OCI-LY1 (cell line): ENCODE data around the gene LBX2.

Source experiments
- H2AFZ ChIP-seq: fragments of 200-600 bp; sonication (generic), shearing (Covaris generic); 2 replicates; pipeline ENCODE4 v1.6.0; 2014; ENCODE audit warnings: antibody characterized with exemption, mild to moderate bottlenecking, low read length
- H3F3A ChIP-seq: fragments of 200-600 bp; sonication (generic), shearing (Covaris generic); 2 replicates; pipeline ENCODE4 v1.6.0; 2014; ENCODE audit warnings: mild to moderate bottlenecking, antibody characterized with exemption, low read length, moderate library complexity; ENCODE audit not compliant: insufficient read depth
- H3K27ac ChIP-seq: fragments of 200-600 bp; sonication (generic); 2 replicates; pipeline ENCODE4 v1.5.1; 2014; ENCODE audit warnings: low read length, mixed run types, mild to moderate bottlenecking, low read depth; ENCODE audit not compliant: poor library complexity, severe bottlenecking
- H3K27me3 ChIP-seq: fragments of 200-600 bp; sonication (generic); 2 replicates; pipeline ENCODE4 v1.6.0; 2014; ENCODE audit warnings: antibody characterized with exemption, mild to moderate bottlenecking, low read length, moderate library complexity; ENCODE audit not compliant: insufficient read depth
- H3K36me3 ChIP-seq: fragments of 200-600 bp; sonication (generic); 2 replicates; pipeline ENCODE4 v1.6.1; 2014; ENCODE audit warnings: mild to moderate bottlenecking, antibody characterized with exemption, low read length, moderate library complexity, mixed read lengths; ENCODE audit not compliant: insufficient read depth
- H3K4me1 ChIP-seq: fragments of 200-600 bp; sonication (generic); 2 replicates; pipeline ENCODE4 v1.5.1; 2014; ENCODE audit warnings: mild to moderate bottlenecking, low read length, moderate library complexity; ENCODE audit not compliant: insufficient read depth, severe bottlenecking
- H3K4me2 ChIP-seq: fragments of 200-600 bp; sonication (generic), shearing (Covaris generic); 2 replicates; pipeline ENCODE4 v1.6.1; 2014; ENCODE audit warnings: low read length
- H3K4me3 ChIP-seq: fragments of 200-600 bp; sonication (generic); 2 replicates; pipeline ENCODE4 v1.5.1; 2014; ENCODE audit warnings: low read length, low read depth, mild to moderate bottlenecking, mixed read lengths; ENCODE audit not compliant: poor library complexity, severe bottlenecking
- H3K79me2 ChIP-seq: fragments of 200-600 bp; shearing (Covaris generic); 2 replicates; pipeline ENCODE4 v1.6.1; 2016; ENCODE audit warnings: mixed run types, low read length, mixed read lengths; ENCODE audit not compliant: insufficient read depth
- H3K9ac ChIP-seq: fragments of 200-600 bp; sonication (generic), shearing (Covaris generic); 2 replicates; pipeline ENCODE4 v1.6.1; 2014; ENCODE audit warnings: mild to moderate bottlenecking, low read length, mixed read lengths
- H3K9me2 ChIP-seq: fragments of 200-600 bp; sonication (generic), shearing (Covaris generic); 2 replicates; pipeline ENCODE4 v1.6.1; 2014; ENCODE audit warnings: low read depth, mild to moderate bottlenecking, low read length, mixed read lengths
- H3K9me3 ChIP-seq: fragments of 200-600 bp; shearing (Covaris generic); 2 replicates; pipeline ENCODE4 v1.6.1; 2014; ENCODE audit warnings: low read length, mixed read lengths
- H4K20me1 ChIP-seq: fragments of 200-600 bp; sonication (generic), shearing (Covaris generic); 2 replicates; pipeline ENCODE4 v1.6.0; 2016; ENCODE audit warnings: mild to moderate bottlenecking, low read length; ENCODE audit not compliant: insufficient read depth
- EZH2 ChIP-seq: fragments of 200-600 bp; sonication (generic), shearing (Covaris generic); IDR thresholded peaks from 2 replicates; pipeline ENCODE4 v1.8.0; 2017; ENCODE audit warnings: borderline replicate concordance, mixed run types, mild to moderate bottlenecking, antibody characterized with exemption, low read length, moderate library complexity, mixed read lengths
- TF ChIP-seq, protein P1 (sequence below): fragments of 200-600 bp; sonication (generic), shearing (Covaris generic); IDR thresholded peaks from 2 replicates; pipeline ENCODE4 v1.5.1; 2017; ENCODE audit warnings: mild to moderate bottlenecking, antibody characterized with exemption, low read length, moderate library complexity, mixed read lengths

Gene LBX2

GRCh38 chr2:74544634-74545033, 45.2 kb upstream of the LBX2 start:
- H3K9me2 ChIP-seq, result no peaks in the 10 kb centered on the region
- H3K4me1 ChIP-seq, result no peaks in the 10 kb centered on the region
- no peak overlapping the region for H3K9ac ChIP-seq
- H2AFZ ChIP-seq, result no peak overlapping the region
- no peaks in the 10 kb centered on the region for H3K79me2 ChIP-seq
- no peak overlapping the region for H3K27ac ChIP-seq
- H3K36me3 ChIP-seq, result no peaks in the 10 kb centered on the region
- no peak overlapping the region for H3K4me2 ChIP-seq
- no peaks in the 10 kb centered on the region for H3F3A ChIP-seq
- H3K9me3 ChIP-seq, result no peaks in the 10 kb centered on the region
- TF ChIP-seq EZH2, result no peak
- TF ChIP-seq, protein P1, sequence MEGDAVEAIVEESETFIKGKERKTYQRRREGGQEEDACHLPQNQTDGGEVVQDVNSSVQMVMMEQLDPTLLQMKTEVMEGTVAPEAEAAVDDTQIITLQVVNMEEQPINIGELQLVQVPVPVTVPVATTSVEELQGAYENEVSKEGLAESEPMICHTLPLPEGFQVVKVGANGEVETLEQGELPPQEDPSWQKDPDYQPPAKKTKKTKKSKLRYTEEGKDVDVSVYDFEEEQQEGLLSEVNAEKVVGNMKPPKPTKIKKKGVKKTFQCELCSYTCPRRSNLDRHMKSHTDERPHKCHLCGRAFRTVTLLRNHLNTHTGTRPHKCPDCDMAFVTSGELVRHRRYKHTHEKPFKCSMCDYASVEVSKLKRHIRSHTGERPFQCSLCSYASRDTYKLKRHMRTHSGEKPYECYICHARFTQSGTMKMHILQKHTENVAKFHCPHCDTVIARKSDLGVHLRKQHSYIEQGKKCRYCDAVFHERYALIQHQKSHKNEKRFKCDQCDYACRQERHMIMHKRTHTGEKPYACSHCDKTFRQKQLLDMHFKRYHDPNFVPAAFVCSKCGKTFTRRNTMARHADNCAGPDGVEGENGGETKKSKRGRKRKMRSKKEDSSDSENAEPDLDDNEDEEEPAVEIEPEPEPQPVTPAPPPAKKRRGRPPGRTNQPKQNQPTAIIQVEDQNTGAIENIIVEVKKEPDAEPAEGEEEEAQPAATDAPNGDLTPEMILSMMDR, result peak; percentile 34; the same call in 1 of the 2 replicates
- peaks cover 10% of the 10 kb centered on the region for H3K27me3 ChIP-seq
- no peaks in the 10 kb centered on the region for H4K20me1 ChIP-seq
- H3K4me3 ChIP-seq, result no peak overlapping the region

- Histone ChIP-seq H3K4me2 (no peak overlapping the region), H3K79me2 (no peaks in the 10 kb centered on the region), H3K36me3 (no peaks in the 10 kb centered on the region), H2AFZ (no peak overlapping the region), H4K20me1 (no peaks in the 10 kb centered on the region), H3F3A (no peaks in the 10 kb centered on the region), H3K9me3 (no peaks in the 10 kb centered on the region), H3K4me3 (no peak overlapping the region), H3K9me2 (no peaks in the 10 kb centered on the region), H3K9ac (no peak overlapping the region), H3K27me3 (peaks cover 4% of the 10 kb centered on the region; the same call in 1 of the 2 replicates), H3K27ac (no peak overlapping the region), H3K4me1 (peaks cover 5% of the 10 kb centered on the region)
- TF ChIP-seq, protein P1, result no peak
- TF ChIP-seq EZH2, result no peak
Measured at GRCh38 chr2:74542978-74543377, 43.6 kb upstream of the LBX2 start.

DNA sequence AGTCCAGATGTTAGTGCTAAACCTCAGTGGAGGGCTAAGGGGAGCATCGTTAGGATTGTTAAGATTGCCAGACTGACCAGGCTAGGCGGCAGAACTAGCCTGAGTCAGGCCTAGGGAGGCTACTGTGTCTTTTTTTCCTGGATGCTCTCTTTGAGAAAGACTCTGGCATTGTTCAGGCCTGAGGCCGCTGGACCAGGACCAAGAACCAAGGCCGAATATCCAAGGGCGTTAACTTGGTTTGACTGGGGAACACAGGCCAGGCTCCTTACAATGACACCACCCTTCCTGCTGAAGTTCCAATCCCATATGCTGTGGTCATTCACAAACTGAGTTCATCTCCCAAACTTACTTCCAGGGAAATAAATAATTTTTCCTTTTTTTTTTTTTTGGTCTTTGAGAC, 40.9 kb upstream of the LBX2 start:
- Histone ChIP-seq H3K27ac (no peak overlapping the region), H3K36me3 (no peaks in the 10 kb centered on the region), H3K4me3 (no peak overlapping the region), H3K9me2 (no peaks in the 10 kb centered on the region), H3K4me1 (peaks cover 5% of the 10 kb centered on the region), H3F3A (no peaks in the 10 kb centered on the region), H3K27me3 (no peaks in the 10 kb centered on the region), H3K9me3 (no peaks in the 10 kb centered on the region), H2AFZ (no peak overlapping the region), H3K9ac (no peak overlapping the region), H3K4me2 (no peak overlapping the region), H4K20me1 (no peaks in the 10 kb centered on the region), H3K79me2 (no peaks in the 10 kb centered on the region)
- TF ChIP-seq EZH2, result no peak
- TF ChIP-seq, protein P1, result no peak
